ENCODE results near the gene LRP11.
"Not testable (repeated sequence)": the region's sequence is repeated elsewhere in the genome, so short reads cannot be mapped to it uniquely, and the experiment has no call there.

Gene LRP11

DNA sequence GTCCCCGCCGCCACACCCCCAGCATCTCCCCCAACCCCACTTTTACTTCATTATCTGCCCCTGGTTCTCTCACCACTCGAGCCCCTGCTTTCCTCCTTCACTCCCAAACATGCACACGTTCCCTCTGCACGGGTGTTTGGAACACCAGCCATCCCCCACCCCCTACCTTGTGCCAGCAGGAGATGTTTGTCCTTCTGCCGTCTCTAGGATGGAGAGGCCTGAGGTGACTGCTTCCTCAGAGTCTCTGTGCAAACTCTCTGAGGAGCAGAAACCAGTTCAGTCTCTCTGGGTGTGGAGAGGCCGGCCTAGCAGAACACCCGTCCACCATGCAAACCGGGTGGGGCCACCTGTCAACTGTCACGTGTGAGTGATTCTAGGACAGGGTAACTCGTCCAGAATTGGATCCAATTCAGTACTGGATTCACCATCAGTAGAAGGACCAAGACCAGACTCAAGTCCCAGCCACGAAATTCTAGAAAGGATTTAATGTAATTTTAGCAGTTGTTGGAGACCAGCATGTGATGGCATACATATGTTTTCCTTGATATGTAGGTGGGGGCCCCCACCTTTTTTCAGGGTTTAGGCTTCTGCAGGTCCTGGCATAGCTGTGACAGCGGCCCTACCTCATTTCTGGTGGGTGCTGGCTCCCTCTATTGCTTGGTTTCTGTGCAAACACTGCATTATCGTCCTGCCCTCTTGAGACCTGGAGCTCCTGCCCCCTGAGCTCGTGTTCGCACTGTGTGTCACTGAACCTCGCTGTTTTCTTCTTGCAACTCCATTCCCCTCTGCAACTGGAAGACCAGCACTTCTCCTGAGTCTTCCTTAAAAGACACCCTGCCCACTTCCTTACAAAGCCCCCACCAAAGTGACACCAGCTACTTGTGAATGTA is 33.9 kb upstream of the LRP11 start, which contains the start of gene RAET1E:
RAET1E (minus strand) TSS at position 259 of the 890 bp plus-strand sequence. CDS start 7,212 bp downstream, outside the sequence.
- DNase-seq (ENCODE audit: low read depth in 2 of 2): no peak

DNA sequence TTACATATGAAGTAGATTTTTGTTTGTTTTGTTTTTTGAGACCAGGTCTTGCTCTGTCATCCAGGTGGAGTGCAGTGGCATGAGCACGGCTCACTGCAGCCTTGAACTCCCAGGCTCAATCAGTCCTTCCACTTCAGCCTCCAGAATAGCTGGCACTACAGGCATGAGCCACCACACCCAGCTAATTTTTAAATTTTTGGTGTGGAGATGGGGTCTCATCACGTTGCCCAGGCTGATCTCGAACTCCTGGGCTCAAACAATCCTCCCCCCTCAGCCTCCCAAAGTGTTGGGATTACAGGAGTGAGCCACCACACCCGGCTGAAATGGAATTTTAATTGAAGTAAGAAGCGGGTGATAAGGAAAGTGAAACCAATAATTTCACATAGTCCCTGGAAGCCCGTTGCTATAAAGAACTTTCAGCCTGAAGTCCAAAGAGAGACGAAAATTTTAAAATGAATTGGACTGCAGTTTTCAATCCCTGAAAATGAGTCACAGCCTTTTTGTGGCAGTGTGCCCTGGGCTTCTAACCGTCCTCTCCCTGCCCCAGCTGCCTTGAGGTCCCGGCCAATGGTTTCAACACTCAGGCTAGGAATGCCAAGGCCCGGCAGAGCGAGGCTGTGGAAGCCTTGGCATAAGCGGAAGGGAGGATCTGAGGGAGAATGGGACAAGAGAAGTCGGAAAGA is 33.0 kb upstream of the LRP11 start:
- no peak for DNase-seq (ENCODE audit: low read depth in 2 of 2)

DNA sequence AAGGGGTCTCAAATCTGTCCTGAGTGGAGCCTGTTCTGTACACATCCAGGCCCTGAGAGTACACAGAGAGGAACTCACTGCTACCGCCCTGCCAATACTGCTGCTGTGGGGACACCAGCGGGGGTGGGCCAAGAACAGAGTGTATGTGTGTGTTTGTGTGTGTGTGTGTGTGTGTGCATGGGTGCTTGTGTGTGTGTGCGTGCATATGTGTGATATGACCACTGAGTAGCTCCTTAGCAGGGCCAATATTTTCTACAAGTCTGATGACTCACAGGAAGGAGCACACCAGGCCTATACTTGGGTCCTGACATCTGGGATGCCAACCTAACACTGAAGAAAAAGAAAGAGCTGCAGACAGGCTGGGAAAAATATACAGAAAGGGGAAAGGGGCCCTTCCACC is 32.3 kb upstream of the LRP11 start:
- no peak for DNase-seq (ENCODE audit: low read depth in 2 of 2)

DNA sequence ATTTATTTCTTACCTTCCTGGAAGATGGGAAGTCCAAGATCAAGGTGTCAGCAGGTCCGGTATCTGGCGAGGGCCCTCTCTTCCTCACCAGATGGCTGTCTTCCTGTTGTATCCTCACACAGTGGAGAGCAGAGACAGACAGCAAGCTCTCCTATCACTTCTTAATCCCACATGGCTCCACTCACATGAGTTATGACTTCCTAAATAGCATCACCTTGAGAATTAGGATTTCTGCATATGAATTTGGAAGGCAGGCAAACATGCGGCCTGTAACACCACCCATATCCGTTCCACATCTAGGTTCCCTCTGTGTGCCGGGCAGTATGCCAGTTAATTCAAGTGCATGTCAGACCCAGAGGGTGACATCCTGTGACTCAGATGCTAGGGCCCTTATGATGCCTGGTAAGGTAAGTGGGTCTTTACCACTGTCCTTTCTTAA is 31.7 kb upstream of the LRP11 start:
- peak in 1 of 2 donors; percentile 5 for DNase-seq (ENCODE audit: low read depth in 2 of 2)

DNA sequence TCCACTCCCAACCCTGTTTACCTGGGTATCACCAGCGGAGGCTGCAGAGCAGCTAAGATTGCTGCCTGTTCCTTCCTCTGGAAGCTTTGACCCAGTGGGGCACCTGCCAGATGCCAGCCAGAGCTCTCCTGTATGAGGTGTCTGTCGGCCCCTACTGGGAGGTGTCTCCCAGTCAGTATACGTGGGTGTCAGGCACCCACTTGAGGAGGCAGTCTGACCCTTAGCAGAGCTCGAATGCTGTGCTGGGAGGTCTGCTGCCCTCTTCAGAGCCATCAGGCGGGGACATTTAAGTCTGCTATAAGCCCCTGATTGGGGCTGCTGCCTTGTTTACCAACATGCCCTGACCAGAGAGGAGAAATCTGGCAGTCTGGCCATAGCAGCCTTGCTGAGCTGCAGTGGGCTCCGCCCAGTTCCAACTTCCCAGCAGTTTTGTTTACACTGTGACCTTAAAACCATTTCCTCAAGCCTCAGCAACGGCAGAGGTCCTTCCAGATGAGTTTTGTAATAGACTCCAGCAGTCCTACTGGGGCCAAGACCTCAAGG is 31.0 kb upstream of the LRP11 start:
- DNase-seq (ENCODE audit: low read depth in 2 of 2): no peak

DNA sequence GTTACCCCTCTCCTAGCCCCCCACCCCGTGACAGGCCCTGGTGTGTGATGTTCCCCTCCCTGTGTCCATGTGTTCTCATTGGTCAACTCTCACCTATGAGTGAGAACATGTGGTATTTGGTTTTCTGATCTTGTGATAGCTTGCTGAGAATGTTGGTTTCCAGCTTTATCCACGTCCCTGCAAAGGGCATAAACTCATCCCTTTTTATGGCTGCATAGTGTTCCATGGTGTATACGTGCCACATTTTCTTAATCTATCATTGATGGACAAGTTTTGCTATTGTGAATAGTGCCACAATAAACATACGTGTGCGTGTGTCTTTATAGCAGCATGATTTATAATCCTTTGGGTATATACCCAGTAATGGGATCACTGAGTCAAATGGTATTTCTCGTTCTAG is 27.7 kb upstream of the LRP11 start:
- DNase-seq (ENCODE audit: low read depth in 2 of 2): not testable (repeated sequence)

DNA sequence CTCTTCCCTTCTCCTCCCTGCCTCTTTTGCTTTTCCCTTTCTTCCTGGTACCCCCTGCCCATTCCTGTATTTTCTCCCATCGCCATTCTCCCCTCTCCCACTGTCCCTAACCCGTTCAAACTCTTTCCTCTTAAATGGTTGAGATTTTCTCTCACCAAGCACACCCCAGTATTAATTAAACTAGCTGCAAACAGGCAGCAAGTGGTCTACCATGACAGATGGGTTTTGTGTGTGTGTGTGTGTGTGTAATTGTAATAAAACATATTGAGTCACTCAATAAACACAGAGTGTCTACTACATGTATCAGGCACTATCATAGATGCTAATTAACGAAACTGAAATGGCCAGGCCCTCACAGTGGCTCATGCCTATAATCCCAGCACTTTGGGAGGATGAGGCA is 27.1 kb upstream of the LRP11 start:
- no peak for DNase-seq (ENCODE audit: low read depth in 2 of 2)

DNA sequence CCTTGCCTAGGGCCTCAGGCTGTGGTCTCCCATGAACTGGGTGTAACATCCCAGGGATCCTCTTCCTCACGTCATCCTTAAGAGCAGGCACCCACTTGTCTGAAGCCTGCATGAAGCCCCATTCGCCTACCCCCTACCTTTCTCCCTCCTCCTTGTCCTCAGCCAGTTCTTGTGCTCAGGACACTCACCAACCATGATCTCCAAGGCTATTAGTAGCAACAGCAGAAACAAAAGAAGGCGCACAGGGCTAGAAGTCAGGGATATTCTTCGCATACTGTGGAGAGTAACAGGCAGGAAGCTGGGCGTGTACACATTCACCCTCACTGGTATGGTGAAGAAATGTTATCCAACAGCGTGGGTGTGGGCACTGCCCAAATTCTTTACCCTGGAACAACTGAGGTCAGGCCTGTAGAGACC is 26.5 kb upstream of the LRP11 start:
- no peak for DNase-seq (ENCODE audit: low read depth in 2 of 2)

DNA sequence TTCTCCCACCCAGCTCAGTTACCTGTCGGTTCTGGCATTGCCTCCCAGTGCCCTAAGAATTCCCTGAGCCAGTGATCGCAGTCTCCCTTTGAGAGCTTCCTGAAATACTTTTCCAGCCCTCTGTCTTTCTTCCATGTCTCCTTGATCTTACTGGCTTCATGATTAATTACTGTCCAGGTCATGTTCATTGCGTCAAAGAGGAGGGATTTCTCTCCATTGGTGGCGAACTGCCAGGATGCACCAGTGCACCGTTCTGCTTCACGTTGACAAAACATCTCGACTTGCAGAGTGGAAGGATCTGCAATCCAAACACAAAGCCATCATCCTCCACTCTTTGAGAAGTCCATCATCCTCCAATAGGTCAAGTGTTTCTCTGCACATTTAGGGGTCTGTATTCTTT is 25.2 kb upstream of the LRP11 start:
- no peak for DNase-seq (ENCODE audit: low read depth in 2 of 2)

DNA sequence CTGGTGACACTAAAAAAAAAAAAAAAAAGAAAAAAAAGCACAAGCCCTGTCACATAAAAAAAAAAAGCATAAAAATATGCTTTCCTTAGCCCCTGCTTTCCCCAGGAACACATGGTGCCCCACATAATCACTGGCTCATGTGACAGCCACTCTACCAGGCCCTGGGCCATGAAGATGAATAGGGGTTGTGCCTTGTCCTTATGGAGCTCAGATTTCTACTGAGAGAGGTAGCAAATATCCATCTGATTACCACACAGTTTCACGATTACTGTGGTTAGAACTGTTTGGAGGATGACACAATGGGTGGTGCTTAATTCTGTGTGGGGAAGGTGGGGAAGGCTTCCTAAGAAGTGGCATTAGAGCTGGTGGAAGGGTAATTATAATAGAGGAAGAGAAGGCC is 24.5 kb upstream of the LRP11 start:
- DNase-seq (ENCODE audit: low read depth in 2 of 2): no peak

DNA sequence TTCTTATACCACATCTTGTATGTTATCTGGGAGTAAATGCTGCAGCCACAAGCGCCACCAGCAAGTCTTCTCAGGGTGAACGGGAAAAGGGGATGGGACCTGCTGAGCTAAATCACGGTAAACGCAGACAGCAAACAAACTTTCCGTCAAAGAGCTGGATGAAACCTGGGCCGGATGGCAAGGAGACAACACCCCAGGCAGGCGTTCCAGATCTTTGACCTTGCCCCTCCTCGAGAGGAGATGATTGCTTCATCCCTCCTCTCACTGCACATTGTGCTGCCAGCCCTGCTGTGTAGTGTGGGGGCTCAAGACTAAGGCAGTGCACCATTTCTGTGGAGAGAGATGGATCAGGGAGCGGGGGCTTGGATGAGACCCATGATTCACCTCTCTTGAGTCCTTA is 23.9 kb upstream of the LRP11 start:
- no peak for DNase-seq (ENCODE audit: low read depth in 2 of 2)

DNA sequence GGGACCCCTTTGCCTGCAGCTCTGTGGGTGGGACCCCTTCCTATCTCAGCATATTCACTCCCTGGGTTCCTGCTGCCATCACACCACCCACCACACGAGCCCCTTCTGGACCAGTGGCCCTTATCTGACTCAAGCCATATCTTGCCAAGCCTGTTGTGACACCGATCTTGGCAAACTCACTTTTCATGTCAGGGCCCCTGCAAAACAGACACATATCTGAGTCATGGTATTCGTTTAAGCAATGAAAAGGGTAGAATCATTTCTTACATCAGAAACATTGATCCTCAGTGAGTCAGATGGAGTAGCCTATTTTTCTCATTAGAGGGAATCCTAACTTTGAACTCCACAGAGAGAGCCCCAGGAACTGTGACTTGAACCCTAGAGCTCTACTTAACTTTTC is 23.2 kb upstream of the LRP11 start:
- no peak for DNase-seq (ENCODE audit: low read depth in 2 of 2)

DNA sequence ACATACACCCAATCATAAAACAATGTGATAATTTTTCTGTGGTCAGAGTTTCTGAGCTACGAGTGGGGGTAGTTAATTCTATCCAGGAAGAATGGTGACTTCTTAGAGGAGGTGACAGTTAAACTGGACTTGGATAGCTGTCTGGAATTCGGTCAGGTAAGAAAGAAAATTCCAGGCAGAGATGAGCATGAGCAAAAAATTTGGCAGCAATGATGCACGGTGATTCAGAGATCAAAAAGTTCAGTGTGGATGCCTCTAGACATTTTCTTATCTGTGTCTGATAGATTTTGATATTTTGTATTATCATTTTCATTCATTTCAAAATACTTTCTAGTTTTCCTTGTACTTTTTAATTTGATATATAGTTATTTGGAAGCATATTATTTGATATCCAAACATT is 21.7 kb upstream of the LRP11 start:
- DNase-seq (ENCODE audit: low read depth in 2 of 2): no peak

DNA sequence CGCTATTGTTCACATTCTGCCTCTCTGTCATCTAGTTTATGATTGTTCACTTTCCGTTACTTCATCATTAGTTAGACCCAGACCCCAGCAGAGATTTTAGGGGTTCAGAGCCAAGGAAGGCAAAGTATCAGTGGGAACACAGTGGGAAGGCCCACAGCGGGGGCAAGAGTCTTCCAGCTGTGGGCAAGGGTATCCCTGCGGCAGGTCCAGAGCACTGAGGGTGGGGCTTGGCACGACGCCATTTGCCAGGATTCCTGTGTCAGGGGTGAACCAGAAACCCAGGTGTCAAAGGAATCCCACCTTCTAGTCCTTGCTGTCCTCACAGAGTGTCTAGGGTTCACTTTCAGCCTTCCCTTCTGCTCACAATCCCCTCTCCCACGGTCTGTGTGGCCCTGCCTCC is 20.5 kb upstream of the LRP11 start:
- no peak for DNase-seq (ENCODE audit: low read depth in 2 of 2)

DNA sequence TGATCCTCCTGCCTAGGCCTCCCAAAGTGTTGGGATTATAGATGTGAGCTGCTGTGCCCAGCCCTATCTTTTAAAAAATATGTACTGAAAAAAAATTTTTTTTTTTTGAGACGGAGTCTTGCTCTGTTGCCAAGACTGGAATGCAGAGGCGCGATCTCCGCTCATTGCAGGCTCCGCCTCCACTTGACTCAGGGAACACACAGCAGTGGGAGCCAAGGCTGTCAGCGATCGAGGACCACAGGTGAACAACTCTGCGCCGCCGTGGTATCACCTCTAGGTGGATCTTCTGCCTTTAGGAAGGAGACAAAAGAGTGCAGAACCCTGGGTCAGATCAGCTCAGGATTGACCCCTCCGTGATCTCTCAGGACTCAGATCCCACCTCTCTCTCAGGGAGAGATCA is 20.1 kb upstream of the LRP11 start:
- DNase-seq (ENCODE audit: low read depth in 2 of 2): no peak

DNA sequence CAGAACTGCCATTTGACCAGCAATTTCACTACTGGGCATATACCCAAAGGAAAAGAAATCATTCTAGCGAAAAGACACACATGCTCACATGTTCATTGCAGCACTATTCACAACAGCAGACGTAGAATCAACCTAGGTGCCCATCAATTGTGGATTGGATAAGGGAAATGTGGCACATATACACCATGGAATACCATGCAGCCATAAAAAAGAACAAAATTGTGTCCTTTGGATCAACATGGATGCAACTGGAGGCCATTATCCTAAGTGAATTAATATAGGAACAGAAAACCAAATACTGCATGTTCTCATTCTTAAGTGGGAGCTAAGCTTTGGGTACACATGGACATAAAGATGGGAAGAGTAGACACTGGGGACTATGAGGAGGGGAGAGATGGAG is 17.7 kb upstream of the LRP11 start:
- DNase-seq (ENCODE audit: low read depth in 2 of 2): no peak

DNA sequence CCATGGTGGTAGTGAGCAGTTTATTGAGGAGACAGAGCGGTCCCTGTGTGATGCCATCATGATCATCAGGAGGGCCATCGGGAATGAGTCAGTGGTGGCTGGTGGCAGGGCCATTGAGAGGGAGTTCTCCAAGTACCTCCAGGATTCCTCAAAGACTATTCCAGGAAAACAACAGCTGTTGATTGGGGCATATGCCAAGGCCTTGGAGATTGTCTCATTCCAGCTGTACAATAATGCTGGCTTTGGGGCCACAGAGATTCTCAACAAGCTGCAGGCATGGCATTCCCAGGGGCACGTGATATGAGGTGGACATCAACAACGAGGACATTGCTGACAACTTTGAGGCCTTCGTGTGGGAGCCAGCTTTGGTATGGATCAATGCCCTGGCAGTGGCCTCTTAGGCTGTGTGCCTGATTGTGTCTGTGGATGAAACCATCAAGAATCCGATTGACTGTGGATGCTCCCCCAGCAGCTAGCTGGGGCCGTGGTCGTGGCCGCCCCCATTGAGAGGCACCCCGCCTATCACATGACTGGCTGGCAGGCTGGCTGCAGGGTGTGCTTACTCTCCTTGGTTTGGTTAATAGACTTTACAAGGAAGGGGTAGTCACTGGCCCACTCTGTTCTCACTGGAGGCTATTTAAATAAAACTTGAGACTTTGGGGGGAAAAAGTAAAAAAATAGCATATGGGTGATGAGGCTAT is 17.1 kb upstream of the LRP11 start:
- no peak for DNase-seq (ENCODE audit: low read depth in 2 of 2)

DNA sequence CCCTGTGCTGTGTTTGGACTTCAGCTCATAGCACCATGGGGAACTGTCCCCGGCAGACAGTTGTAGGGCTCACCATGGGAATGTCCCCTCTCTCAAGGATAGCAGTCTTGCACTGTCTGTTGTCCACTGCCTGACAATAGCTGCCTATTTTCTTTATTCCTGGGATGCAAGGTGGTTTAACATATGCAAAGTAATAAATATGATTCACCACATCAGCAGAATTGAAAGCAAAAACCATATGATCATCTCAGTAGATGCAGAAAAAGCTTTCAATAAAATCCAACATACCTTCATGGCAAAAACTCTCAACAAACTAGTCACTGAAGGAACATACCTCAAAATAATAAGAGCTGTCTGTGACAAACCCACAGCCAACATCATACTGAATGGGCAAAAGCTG is 13.5 kb upstream of the LRP11 start:
- no peak for DNase-seq (ENCODE audit: low read depth in 2 of 2)

DNA sequence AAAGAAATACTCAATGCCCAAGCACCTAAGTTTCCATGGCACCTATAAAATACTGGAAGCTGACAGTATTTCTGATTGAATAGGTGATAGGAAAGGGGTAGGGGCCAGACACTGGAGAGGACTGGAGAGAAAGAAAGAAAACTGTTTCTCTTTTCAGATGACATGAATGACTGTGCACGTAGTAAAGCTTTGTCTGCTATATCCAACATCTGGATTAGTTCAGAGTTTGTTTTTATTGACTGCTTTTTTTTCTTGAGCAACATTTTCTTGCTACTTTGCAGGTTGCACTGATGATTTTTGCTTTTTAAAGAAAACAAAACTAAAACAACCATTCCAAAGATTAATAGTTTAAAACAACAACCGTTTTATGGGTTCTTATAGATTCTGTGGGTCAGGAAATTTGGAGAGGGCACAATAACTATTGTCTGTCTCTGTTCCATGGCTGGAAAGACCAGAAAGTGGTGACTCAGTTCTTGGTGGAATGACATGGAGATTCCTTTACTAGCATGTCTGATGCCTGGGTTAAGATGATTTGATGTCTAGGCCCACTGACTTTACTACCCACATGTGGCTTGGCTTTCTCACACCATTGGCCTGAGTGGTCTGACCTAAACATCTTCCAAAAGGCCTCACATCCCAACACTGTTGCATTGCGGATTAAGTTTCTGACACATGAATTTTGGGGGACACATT is 12.2 kb upstream of the LRP11 start:
- no peak for DNase-seq (ENCODE audit: low read depth in 2 of 2)

DNA sequence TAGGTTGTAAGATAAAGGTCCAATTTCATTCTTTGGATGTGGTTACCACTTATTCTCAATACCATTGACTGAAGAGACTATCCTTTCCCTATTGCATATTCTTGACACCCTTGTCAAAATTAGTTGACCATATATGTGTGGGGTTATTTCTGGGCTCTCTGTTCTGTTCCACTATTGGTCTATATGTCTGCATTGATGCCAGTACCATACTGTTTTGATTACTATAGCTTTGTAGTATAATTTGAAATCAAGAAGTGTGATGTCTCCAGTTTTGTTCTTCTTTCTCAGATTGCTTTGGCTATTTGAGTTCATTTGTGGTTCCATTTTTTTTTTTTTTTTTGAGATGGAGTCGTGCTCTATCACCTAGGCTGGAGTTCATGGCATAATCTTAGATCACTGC is 8.1 kb upstream of the LRP11 start:
- DNase-seq (ENCODE audit: low read depth in 2 of 2): no peak

DNA sequence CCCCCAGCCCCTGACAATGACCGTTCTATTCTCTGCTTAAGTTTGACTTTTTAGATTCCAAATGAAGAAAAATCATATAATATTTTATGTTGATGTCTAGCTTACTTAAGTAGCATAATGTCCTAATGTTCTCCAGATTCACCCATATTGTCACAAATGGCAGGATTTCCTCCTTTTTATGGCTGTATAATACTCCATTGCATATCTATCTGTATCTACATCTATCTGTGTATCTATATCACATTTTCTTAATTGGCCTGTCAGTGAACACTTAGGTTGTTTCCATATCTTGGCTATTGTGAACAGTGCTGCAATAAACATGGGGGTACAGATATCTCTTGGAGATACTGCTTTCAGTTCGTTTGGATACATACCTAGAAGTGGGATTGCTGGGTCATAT is 7.0 kb upstream of the LRP11 start:
- no peak for DNase-seq (ENCODE audit: low read depth in 2 of 2)
